GM12878 (cell line): ENCODE measurements around the gene SV2B. TPM values are rescaled to one million over a fixed set of nuclear protein-coding genes. Genes with fewer than 3 reads are reported as not detected.

Source experiments
- ATAC-seq: fragments of 200-7000 bp; cut with Tn5 transposase; 3 replicates; pipeline ENCODE4 v1.9.1; 2020; ENCODE audit warnings: mild to moderate bottlenecking, moderate library complexity
- BruUV-seq: library from RNA; stranded (reverse); fragments of 400-500 nt; replicated peaks from 2 replicates; lab custom pipeline; 2021; lab: Mats Ljungman, UMichigan
- CTCF ChIA-PET: fragments of 300-600 bp; sonication (Branson Sonifier 250); formaldehyde crosslinking; extraction: SDS; loops from one replicate; lab custom pipeline; 2021; ENCODE audit warnings: inconsistent platforms; lab: Yijun Ruan, JAX
- POLR2A ChIA-PET: fragments of 350-600 bp; formaldehyde crosslinking; extraction: SDS; loops from one replicate; lab custom pipeline; 2021; ENCODE audit warnings: inconsistent platforms; lab: Charles Lee
- RAD21 ChIA-PET: fragments of 300-600 bp; sonication (Branson Sonifier 250); formaldehyde crosslinking; loops from one replicate; lab custom pipeline; 2023; ENCODE audit warnings: antibody characterized with exemption; ENCODE audit not compliant: unreplicated experiment; lab: Charles Lee
- SMC1A ChIA-PET: fragments of 300-600 bp; sonication (Branson Sonifier 250); formaldehyde crosslinking; loops from one replicate; lab custom pipeline; 2023; ENCODE audit not compliant: unreplicated experiment, uncharacterized antibody; lab: Charles Lee
- DNase-seq: peaks from one replicate; pipeline ENCODE4 v3.0.0-alpha.2; 2011; ENCODE audit warnings: low read depth, low spot score
- FAIRE-seq: peaks from 3 replicates; lab custom pipeline; 2011; peaks lifted over from hg19 to GRCh38; lab: Jason Lieb, UNC
- H2AFZ ChIP-seq: 2 replicates; pipeline ENCODE4 v1.6.0; 2011; ENCODE audit warnings: low read depth, low read length, control low read depth; ENCODE audit not compliant: control insufficient read depth
- H3K27ac ChIP-seq: 2 replicates; pipeline ENCODE4 v1.5.1; 2011; ENCODE audit warnings: control low read depth; ENCODE audit not compliant: control insufficient read depth, insufficient read depth
- H3K27me3 ChIP-seq, 2 experiments: replicated peaks in 1 of 2; 2 replicates each; pipeline versions ENCODE4 v1.6.0 to v1.6.1; 2011; ENCODE audit warnings: low read length in 1 of 2; ENCODE audit not compliant: control insufficient read depth in 2 of 2, insufficient read depth in 2 of 2
- H3K36me3 ChIP-seq, 2 experiments: 2 replicates each; pipeline ENCODE4 v1.5.1; 2011; ENCODE audit warnings: low read length in 1 of 2; ENCODE audit not compliant: control insufficient read depth in 2 of 2, insufficient read depth in 2 of 2
- H3K4me1 ChIP-seq: 2 replicates; pipeline ENCODE4 v1.6.1; 2011; ENCODE audit warnings: mild to moderate bottlenecking, low read length, moderate library complexity, mixed read lengths; ENCODE audit not compliant: control insufficient read depth, insufficient read depth
- H3K4me2 ChIP-seq: 2 replicates; pipeline ENCODE4 v1.6.0; 2011; ENCODE audit warnings: control low read depth; ENCODE audit not compliant: control insufficient read depth, insufficient read depth
- H3K4me3 ChIP-seq: fragments of 200-600 bp; sonication (generic); 2 replicates; pipeline ENCODE4 v1.5.1; 2016
- H3K79me2 ChIP-seq: 2 replicates; pipeline ENCODE4 v1.6.0; 2011; ENCODE audit warnings: low read length; ENCODE audit not compliant: control insufficient read depth, insufficient read depth
- H3K9ac ChIP-seq: 2 replicates; pipeline ENCODE4 v1.8.0; 2011; ENCODE audit warnings: low read length, control low read depth, mixed read lengths; ENCODE audit not compliant: control insufficient read depth, insufficient read depth
- H3K9me3 ChIP-seq: replicated peaks from 3 replicates; pipeline ENCODE4 v1.5.1; 2011; ENCODE audit warnings: mild to moderate bottlenecking, low read length; ENCODE audit not compliant: control insufficient read depth, insufficient read depth
- H4K20me1 ChIP-seq: 2 replicates; pipeline ENCODE4 v1.6.0; 2011; ENCODE audit not compliant: control insufficient read depth, insufficient read depth
- GABPA ChIP-seq: IDR thresholded peaks from 2 replicates; pipeline ENCODE4 v1.6.1; 2014; ENCODE audit warnings: antibody characterized with exemption, low read depth, mild to moderate bottlenecking, inconsistent platforms
- MEF2A ChIP-seq: IDR thresholded peaks from 2 replicates; pipeline ENCODE4 v1.6.1; 2011; ENCODE audit warnings: low read depth, mild to moderate bottlenecking, low read length, moderate library complexity; ENCODE audit not compliant: insufficient read depth
- ZZZ3 ChIP-seq: IDR thresholded peaks from 2 replicates; pipeline ENCODE4 v1.6.1; 2011; ENCODE audit warnings: low read depth; ENCODE audit not compliant: control insufficient read depth, insufficient read length
- WGBS: methylation state at CpG from one replicate; pipeline ENCODE4 v1.1.6; 2016; ENCODE audit warnings: low lambda C conversion rate; ENCODE audit not compliant: insufficient replicate concordance, insufficient coverage; ENCODE audit errors: missing lambda C conversion rate; 5-methylcytosine and 5-hydroxymethylcytosine counted together
- in situ Hi-C: fragments of 300-500 bp; cut with MboI; formaldehyde crosslinking; loops from 9 replicates; pipeline ENCODE4 v1.14.3; 2018; ENCODE audit warnings: mixed read lengths
- intact Hi-C: fragments of 100-400 bp; cut with micrococcal nuclease; formaldehyde crosslinking; loops from one replicate; pipeline ENCODE4 v1.14.2; 2022; ENCODE audit not compliant: unreplicated experiment
- polyA plus RNA-seq, 11 experiments: library from polyadenylated mRNA; depleted of rRNA in 4 of 11; unstranded in 6 of 11; stranded (reverse) in 5 of 11; fragments of >200 nt; fragmentation: Nextera tagmentation in 4 of 11; fragmentation: Illumina TruSeq in 1 of 11; extraction: Ambion mirVana in 4 of 11; extraction: Trizol in 1 of 11; gene quantifications; 1 replicate in 1 of 11; 2 replicates in 10 of 11; pipeline versions ENCODE4 v1.2.1 to v1.2.3, GENCODE V29; 2011 to 2016; ENCODE audit warnings: inconsistent platforms in 2 of 11, missing spikeins in 2 of 11, low read depth in 1 of 11
- total RNA-seq, 4 experiments: library from RNA; depleted of rRNA in 3 of 4; stranded (reverse); fragments of >200 nt in 3 of 4; fragmentation: Illumina TruSeq in 1 of 4; extraction: Trizol in 1 of 4; gene quantifications; 2 replicates each; pipeline versions ENCODE4 v1.2.1 to v1.2.3, GENCODE V29; 2013 to 2021
- TF ChIP-seq, protein P1 (sequence below): fragments of 450-650 bp; IDR thresholded peaks from 2 replicates; pipeline ENCODE4 v1.6.1; 2017; ENCODE audit warnings: antibody characterized with exemption, mild to moderate bottlenecking, moderate library complexity
- TF ChIP-seq, protein P2 (sequence below): IDR thresholded peaks from 2 replicates; pipeline ENCODE4 v1.6.1; 2012; ENCODE audit warnings: low read length, inconsistent platforms
- TF ChIP-seq, protein P3 (sequence below), 3 experiments: IDR thresholded peaks in 2 of 3; conservative IDR thresholded peaks in 1 of 3; 2 replicates each; pipeline ENCODE4 v1.5.1; 2011; ENCODE audit warnings: low read depth in 3 of 3, low read length in 3 of 3, mild to moderate bottlenecking in 3 of 3, control low read depth in 2 of 3, moderate library complexity in 2 of 3, inconsistent platforms in 1 of 3, mixed read lengths in 1 of 3; ENCODE audit not compliant: control insufficient read depth in 2 of 3, insufficient read depth in 1 of 3; ENCODE audit errors: extremely low read depth in 1 of 3

The SV2B gene
- total and polyA plus RNA-seq, 10 of the 15 experiments (the other 5 are each of a cell fraction or from before 2014, with no cell fraction given) = 0.03 to 1.7 (median 1.3) TPM

DNA sequence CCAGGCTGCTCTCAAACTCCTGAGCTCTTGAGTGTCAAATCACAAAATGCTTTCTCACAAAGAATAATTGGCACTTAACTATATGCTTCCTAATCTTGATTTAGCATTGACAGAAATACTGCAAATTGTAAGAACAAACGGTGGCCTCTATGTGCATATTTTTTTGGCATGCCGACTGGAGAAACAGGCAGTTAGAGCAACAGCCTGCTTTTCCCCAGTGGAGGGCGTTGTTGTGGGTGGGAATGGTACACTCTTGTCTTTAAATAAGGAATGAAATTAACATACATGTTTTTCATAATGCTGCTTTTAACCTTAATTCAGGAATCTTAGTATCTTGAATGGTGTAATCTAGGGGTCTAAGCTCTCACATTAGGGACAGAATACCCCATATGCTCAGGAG lies 31.1 kb upstream of the SV2B start:
- FAIRE-seq (no peak), ATAC-seq (no peak), DNase-seq (no peak)
- ChIA-PET RAD21 (no interaction called here), SMC1A (no interaction called here), CTCF (interaction anchor here (0.7 to 1.6 kb wide), 2 partner anchors 167 to 203 kb away, joined by 3 to 5 read pairs; no protein-coding TSS in a partner anchor), POLR2A (no interaction called here)
- WGBS = 42% methylated on average over 3 of the region's 3 CpGs
- Histone ChIP-seq H3K9ac (no peak overlapping the region), H3K79me2 (no peaks in the 10 kb centered on the region), H4K20me1 (no peaks in the 10 kb centered on the region), H2AFZ (no peak overlapping the region), H3K4me1 (no peaks in the 10 kb centered on the region), H3K27ac (no peak overlapping the region), H3K4me3 (no peak overlapping the region), H3K4me2 (no peak overlapping the region), H3K9me3 (no peaks in the 10 kb centered on the region; the same call in 2 of the 3 replicates), H3K36me3 (no peaks in the 10 kb centered on the region), H3K27me3 (no peaks in the 10 kb centered on the region; a peak in 1 of 4 replicates)
- intact Hi-C loops (no loop called here), in situ Hi-C loops (no loop called here)
- BruUV-seq = no TSS peak
- no peak for TF ChIP-seq MEF2A
- no peak for TF ChIP-seq GABPA
- TF ChIP-seq, protein P1, sequence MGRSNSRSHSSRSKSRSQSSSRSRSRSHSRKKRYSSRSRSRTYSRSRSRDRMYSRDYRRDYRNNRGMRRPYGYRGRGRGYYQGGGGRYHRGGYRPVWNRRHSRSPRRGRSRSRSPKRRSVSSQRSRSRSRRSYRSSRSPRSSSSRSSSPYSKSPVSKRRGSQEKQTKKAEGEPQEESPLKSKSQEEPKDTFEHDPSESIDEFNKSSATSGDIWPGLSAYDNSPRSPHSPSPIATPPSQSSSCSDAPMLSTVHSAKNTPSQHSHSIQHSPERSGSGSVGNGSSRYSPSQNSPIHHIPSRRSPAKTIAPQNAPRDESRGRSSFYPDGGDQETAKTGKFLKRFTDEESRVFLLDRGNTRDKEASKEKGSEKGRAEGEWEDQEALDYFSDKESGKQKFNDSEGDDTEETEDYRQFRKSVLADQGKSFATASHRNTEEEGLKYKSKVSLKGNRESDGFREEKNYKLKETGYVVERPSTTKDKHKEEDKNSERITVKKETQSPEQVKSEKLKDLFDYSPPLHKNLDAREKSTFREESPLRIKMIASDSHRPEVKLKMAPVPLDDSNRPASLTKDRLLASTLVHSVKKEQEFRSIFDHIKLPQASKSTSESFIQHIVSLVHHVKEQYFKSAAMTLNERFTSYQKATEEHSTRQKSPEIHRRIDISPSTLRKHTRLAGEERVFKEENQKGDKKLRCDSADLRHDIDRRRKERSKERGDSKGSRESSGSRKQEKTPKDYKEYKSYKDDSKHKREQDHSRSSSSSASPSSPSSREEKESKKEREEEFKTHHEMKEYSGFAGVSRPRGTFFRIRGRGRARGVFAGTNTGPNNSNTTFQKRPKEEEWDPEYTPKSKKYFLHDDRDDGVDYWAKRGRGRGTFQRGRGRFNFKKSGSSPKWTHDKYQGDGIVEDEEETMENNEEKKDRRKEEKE = no peak
- no peak for TF ChIP-seq ZZZ3
- TF ChIP-seq, protein P2, sequence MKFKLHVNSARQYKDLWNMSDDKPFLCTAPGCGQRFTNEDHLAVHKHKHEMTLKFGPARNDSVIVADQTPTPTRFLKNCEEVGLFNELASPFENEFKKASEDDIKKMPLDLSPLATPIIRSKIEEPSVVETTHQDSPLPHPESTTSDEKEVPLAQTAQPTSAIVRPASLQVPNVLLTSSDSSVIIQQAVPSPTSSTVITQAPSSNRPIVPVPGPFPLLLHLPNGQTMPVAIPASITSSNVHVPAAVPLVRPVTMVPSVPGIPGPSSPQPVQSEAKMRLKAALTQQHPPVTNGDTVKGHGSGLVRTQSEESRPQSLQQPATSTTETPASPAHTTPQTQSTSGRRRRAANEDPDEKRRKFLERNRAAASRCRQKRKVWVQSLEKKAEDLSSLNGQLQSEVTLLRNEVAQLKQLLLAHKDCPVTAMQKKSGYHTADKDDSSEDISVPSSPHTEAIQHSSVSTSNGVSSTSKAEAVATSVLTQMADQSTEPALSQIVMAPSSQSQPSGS = no peak
- TF ChIP-seq, protein P3, sequence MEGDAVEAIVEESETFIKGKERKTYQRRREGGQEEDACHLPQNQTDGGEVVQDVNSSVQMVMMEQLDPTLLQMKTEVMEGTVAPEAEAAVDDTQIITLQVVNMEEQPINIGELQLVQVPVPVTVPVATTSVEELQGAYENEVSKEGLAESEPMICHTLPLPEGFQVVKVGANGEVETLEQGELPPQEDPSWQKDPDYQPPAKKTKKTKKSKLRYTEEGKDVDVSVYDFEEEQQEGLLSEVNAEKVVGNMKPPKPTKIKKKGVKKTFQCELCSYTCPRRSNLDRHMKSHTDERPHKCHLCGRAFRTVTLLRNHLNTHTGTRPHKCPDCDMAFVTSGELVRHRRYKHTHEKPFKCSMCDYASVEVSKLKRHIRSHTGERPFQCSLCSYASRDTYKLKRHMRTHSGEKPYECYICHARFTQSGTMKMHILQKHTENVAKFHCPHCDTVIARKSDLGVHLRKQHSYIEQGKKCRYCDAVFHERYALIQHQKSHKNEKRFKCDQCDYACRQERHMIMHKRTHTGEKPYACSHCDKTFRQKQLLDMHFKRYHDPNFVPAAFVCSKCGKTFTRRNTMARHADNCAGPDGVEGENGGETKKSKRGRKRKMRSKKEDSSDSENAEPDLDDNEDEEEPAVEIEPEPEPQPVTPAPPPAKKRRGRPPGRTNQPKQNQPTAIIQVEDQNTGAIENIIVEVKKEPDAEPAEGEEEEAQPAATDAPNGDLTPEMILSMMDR (IDR thresholded peaks at IDR 0.05 in 2 of 3, conservative IDR thresholded peaks at IDR 0.05 in 1 of 3; ENCODE audit: control insufficient read depth in 2 of 3, extremely low read depth in 1 of 3, insufficient read depth in 1 of 3, low read depth in 3 of 3, low read length in 3 of 3) = peak in 1 of 3 experiments; percentile 8; a peak in 1 of 6 replicates
